Endothelial cell of umbilical vein (primary cell): Measurements from ENCODE around the gene CCDC183.

Source experiments
- EZH2 ChIP-seq: IDR thresholded peaks from 2 replicates; pipeline ENCODE4 v1.6.1; 2012; ENCODE audit warnings: borderline replicate concordance, low read depth, mild to moderate bottlenecking, moderate library complexity, low read length, inconsistent platforms; ENCODE audit not compliant: severe bottlenecking
- FOS ChIP-seq: IDR thresholded peaks from 2 replicates; pipeline ENCODE4 v1.6.1; 2011; ENCODE audit warnings: mild to moderate bottlenecking, low read length, moderate library complexity, borderline replicate concordance; ENCODE audit not compliant: insufficient read depth
- GATA2 ChIP-seq: IDR thresholded peaks from 2 replicates; pipeline ENCODE4 v1.7.0; 2011; ENCODE audit warnings: low read depth, mild to moderate bottlenecking, moderate library complexity, mixed read lengths, low read length; ENCODE audit not compliant: insufficient read length, insufficient read depth
- JUN ChIP-seq: IDR thresholded peaks from 2 replicates; pipeline ENCODE4 v1.6.1; 2011; ENCODE audit warnings: borderline replicate concordance, low read depth; ENCODE audit not compliant: insufficient read length, insufficient read depth
- MYC ChIP-seq: IDR thresholded peaks from one replicate; pipeline ENCODE4 v1.6.1; 2011; ENCODE audit warnings: mild to moderate bottlenecking, low read depth, low read length
- POLR2A ChIP-seq: IDR thresholded peaks from 2 replicates; pipeline ENCODE4 v1.6.1; 2012; ENCODE audit warnings: low read depth, mild to moderate bottlenecking, control low read depth, low read length
- POLR2AphosphoS5 ChIP-seq: IDR thresholded peaks from 2 replicates; pipeline ENCODE4 v1.6.1; 2012; ENCODE audit warnings: low read depth, mild to moderate bottlenecking, control low read depth, low read length, moderate library complexity; ENCODE audit not compliant: insufficient read depth
- TF ChIP-seq, protein P1 (sequence below): IDR thresholded peaks from 2 replicates; pipeline ENCODE4 v1.6.1; 2011; ENCODE audit not compliant: insufficient read depth, insufficient read length
- TF ChIP-seq, protein P2 (sequence below), 2 donors: IDR thresholded peaks; 1 replicate in 1 of 2; 2 replicates in 1 of 2; pipeline ENCODE4 v1.5.1; 2011; ENCODE audit warnings: low read length in 2 of 2, mild to moderate bottlenecking in 2 of 2, moderate library complexity in 2 of 2, control low read depth in 1 of 2, inconsistent platforms in 1 of 2, low read depth in 1 of 2; ENCODE audit not compliant: insufficient read depth in 1 of 2; ENCODE audit errors: extremely low read depth in 1 of 2

DNA sequence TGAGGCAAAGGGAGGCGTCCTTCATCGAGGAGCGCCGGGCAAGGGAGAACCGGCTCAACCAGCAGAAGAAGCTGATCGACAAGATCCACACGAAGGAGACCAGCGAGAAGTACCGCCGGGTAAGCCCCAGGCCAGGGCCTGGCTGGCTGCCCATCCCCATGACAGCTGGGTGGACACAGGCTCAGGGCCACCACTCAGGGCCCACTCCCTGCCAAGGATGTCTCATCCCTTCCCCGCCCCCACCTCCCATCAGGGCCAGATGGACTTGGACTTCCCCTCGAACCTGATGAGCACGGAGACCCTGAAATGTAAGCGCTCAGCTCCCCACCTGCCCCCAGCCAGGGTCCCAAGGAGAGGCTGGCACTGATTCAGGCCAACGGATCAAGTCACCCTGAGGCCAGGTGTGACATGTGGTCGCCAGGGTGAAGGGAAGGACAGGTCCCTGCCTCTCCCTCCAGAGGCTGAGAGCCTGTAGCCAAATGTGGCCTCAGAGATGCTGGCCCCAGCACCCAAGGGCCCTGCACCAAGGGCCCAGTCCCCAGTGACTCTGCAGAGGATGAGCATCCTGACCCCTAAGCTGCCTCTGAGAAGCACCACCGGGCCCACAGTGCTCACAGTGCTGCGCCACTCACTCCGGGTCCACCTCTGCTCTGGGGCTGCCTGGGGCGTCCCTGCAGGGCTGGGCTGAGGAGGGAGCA, 8.5 kb downstream of the CCDC183 start:
- TF ChIP-seq POLR2A (no peak), EZH2 (no peak), POLR2AphosphoS5 (no peak), MYC (no peak), GATA2 (no peak), JUN (no peak), FOS (no peak)
- TF ChIP-seq, protein P1, sequence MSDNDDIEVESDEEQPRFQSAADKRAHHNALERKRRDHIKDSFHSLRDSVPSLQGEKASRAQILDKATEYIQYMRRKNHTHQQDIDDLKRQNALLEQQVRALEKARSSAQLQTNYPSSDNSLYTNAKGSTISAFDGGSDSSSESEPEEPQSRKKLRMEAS, result no peak
- TF ChIP-seq, protein P2, sequence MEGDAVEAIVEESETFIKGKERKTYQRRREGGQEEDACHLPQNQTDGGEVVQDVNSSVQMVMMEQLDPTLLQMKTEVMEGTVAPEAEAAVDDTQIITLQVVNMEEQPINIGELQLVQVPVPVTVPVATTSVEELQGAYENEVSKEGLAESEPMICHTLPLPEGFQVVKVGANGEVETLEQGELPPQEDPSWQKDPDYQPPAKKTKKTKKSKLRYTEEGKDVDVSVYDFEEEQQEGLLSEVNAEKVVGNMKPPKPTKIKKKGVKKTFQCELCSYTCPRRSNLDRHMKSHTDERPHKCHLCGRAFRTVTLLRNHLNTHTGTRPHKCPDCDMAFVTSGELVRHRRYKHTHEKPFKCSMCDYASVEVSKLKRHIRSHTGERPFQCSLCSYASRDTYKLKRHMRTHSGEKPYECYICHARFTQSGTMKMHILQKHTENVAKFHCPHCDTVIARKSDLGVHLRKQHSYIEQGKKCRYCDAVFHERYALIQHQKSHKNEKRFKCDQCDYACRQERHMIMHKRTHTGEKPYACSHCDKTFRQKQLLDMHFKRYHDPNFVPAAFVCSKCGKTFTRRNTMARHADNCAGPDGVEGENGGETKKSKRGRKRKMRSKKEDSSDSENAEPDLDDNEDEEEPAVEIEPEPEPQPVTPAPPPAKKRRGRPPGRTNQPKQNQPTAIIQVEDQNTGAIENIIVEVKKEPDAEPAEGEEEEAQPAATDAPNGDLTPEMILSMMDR (IDR thresholded peaks at IDR 0.05; ENCODE audit: extremely low read depth in 1 of 2, insufficient read depth in 1 of 2, low read depth in 1 of 2, low read length in 2 of 2), result no peak
